ENCODE data around the gene NAP1L5.

Gene NAP1L5

GRCh38 chr4:88705805-88706492 lies 8.3 kb upstream of the NAP1L5 start:
- Mint-ChIP-seq H3K9me3 (no peaks in the 10 kb centered on the region), H3K36me3 (ENCODE audit: low read depth) (peaks cover 38% of the 10 kb centered on the region), H3K4me3 (no peak overlapping the region), H3K27ac (peak overlapping the region; percentile 17), H3K4me1 (peaks cover 5% of the 10 kb centered on the region), H3K27me3 (no peaks in the 10 kb centered on the region)
- no peak for ATAC-seq
- no peak for DNase-seq

GRCh38 chr4:88705223-88705622 lies 7.6 kb upstream of the NAP1L5 start:
- peaks cover 31% of the 10 kb centered on the region for H3K36me3 Mint-ChIP-seq (ENCODE audit: low read depth)
- ATAC-seq (no peak), DNase-seq (no peak)
- no peak overlapping the region for H3K4me3 Mint-ChIP-seq
- peaks cover 5% of the 10 kb centered on the region for H3K4me1 Mint-ChIP-seq
- H3K27me3 Mint-ChIP-seq = no peaks in the 10 kb centered on the region
- no peaks in the 10 kb centered on the region for H3K9me3 Mint-ChIP-seq
- H3K27ac Mint-ChIP-seq = no peak overlapping the region

GRCh38 chr4:88702782-88703181 lies 5.2 kb upstream of the NAP1L5 start:
- peaks cover 15% of the 10 kb centered on the region for H3K36me3 Mint-ChIP-seq (ENCODE audit: low read depth)
- ATAC-seq (no peak), DNase-seq (no peak)
- no peaks in the 10 kb centered on the region for H3K27me3 Mint-ChIP-seq
- H3K27ac Mint-ChIP-seq = no peak overlapping the region
- no peaks in the 10 kb centered on the region for H3K9me3 Mint-ChIP-seq
- H3K4me1 Mint-ChIP-seq = peaks cover 5% of the 10 kb centered on the region
- H3K4me3 Mint-ChIP-seq = no peak overlapping the region

GRCh38 chr4:88698519-88698918 lies 890 bp upstream of the NAP1L5 start:
- DNase-seq (no peak), ATAC-seq (no peak)
- H3K27ac Mint-ChIP-seq = no peak overlapping the region
- H3K4me1 Mint-ChIP-seq = peaks cover 9% of the 10 kb centered on the region
- no peaks in the 10 kb centered on the region for H3K27me3 Mint-ChIP-seq
- H3K4me3 Mint-ChIP-seq = no peak overlapping the region
- H3K9me3 Mint-ChIP-seq = no peaks in the 10 kb centered on the region
- peaks cover 2% of the 10 kb centered on the region for H3K36me3 Mint-ChIP-seq (ENCODE audit: low read depth)

GRCh38 chr4:88697141-88697540 lies 488 bp downstream of the NAP1L5 start:
- Mint-ChIP-seq H3K27me3 (no peaks in the 10 kb centered on the region), H3K9me3 (no peaks in the 10 kb centered on the region), H3K36me3 (ENCODE audit: low read depth) (peaks cover 2% of the 10 kb centered on the region), H3K27ac (peak overlapping the region; percentile 71), H3K4me1 (peaks cover 9% of the 10 kb centered on the region), H3K4me3 (peak overlapping the region; percentile 80)
- ATAC-seq (peak; percentile 29), DNase-seq (peak; percentile 17)

GRCh38 chr4:88696630-88697029 lies 999 bp downstream of the NAP1L5 start:
- ATAC-seq (no peak), DNase-seq (no peak)
- no peaks in the 10 kb centered on the region for H3K27me3 Mint-ChIP-seq
- H3K4me3 Mint-ChIP-seq = peak overlapping the region; percentile 80
- no peaks in the 10 kb centered on the region for H3K9me3 Mint-ChIP-seq
- no peak overlapping the region for H3K27ac Mint-ChIP-seq
- H3K4me1 Mint-ChIP-seq = peaks cover 9% of the 10 kb centered on the region
- H3K36me3 Mint-ChIP-seq (ENCODE audit: low read depth) = peaks cover 2% of the 10 kb centered on the region

GRCh38 chr4:88693792-88694191 lies 3.8 kb downstream of the NAP1L5 start:
- H3K27me3 Mint-ChIP-seq = no peaks in the 10 kb centered on the region
- no peak overlapping the region for H3K27ac Mint-ChIP-seq
- peaks cover 8% of the 10 kb centered on the region for H3K36me3 Mint-ChIP-seq (ENCODE audit: low read depth)
- no peak overlapping the region for H3K4me3 Mint-ChIP-seq
- DNase-seq (no peak), ATAC-seq (no peak)
- H3K9me3 Mint-ChIP-seq = no peaks in the 10 kb centered on the region
- H3K4me1 Mint-ChIP-seq = peaks cover 9% of the 10 kb centered on the region

- Mint-ChIP-seq H3K4me1 (no peaks in the 10 kb centered on the region), H3K27ac (no peak overlapping the region)
- DNase-seq = no peak
Observed at GRCh38 chr4:88690355-88690754, 7.3 kb downstream of the NAP1L5 start.

GRCh38 chr4:88681209-88681608 lies 16.4 kb downstream of the NAP1L5 start:
- Mint-ChIP-seq H3K27me3 (no peaks in the 10 kb centered on the region), H3K4me3 (no peak overlapping the region), H3K36me3 (ENCODE audit: low read depth) (peaks cover 58% of the 10 kb centered on the region), H3K9me3 (no peaks in the 10 kb centered on the region), H3K4me1 (no peaks in the 10 kb centered on the region), H3K27ac (no peak overlapping the region)
- ATAC-seq (no peak), DNase-seq (no peak)

More at GRCh38 chr4:88690355-88690754, 7.3 kb downstream of the NAP1L5 start:
- peaks cover 15% of the 10 kb centered on the region for H3K36me3 Mint-ChIP-seq (ENCODE audit: low read depth)
- no peak for ATAC-seq
- no peak overlapping the region for H3K4me3 Mint-ChIP-seq
- no peaks in the 10 kb centered on the region for H3K9me3 Mint-ChIP-seq
- no peaks in the 10 kb centered on the region for H3K27me3 Mint-ChIP-seq

- Mint-ChIP-seq H3K36me3 (ENCODE audit: low read depth) (peaks cover 31% of the 10 kb centered on the region), H3K27ac (no peak overlapping the region), H3K4me3 (no peak overlapping the region), H3K4me1 (no peaks in the 10 kb centered on the region), H3K9me3 (no peaks in the 10 kb centered on the region), H3K27me3 (no peaks in the 10 kb centered on the region)
- no peak for ATAC-seq
- no peak for DNase-seq
Observed at GRCh38 chr4:88675543-88675942, 22.1 kb downstream of the NAP1L5 start.

- H3K4me3 Mint-ChIP-seq = no peak overlapping the region
- no peak for ATAC-seq
- DNase-seq = no peak
- H3K9me3 Mint-ChIP-seq = no peaks in the 10 kb centered on the region
- no peaks in the 10 kb centered on the region for H3K4me1 Mint-ChIP-seq
- H3K27me3 Mint-ChIP-seq = no peaks in the 10 kb centered on the region
- H3K36me3 Mint-ChIP-seq (ENCODE audit: low read depth) = peaks cover 26% of the 10 kb centered on the region
- H3K27ac Mint-ChIP-seq = no peak overlapping the region
Observed at GRCh38 chr4:88674979-88675378, 22.6 kb downstream of the NAP1L5 start.

- Mint-ChIP-seq H3K27me3 (no peaks in the 10 kb centered on the region), H3K9me3 (no peaks in the 10 kb centered on the region), H3K27ac (no peak overlapping the region), H3K4me1 (no peaks in the 10 kb centered on the region), H3K4me3 (no peak overlapping the region), H3K36me3 (ENCODE audit: low read depth) (peaks cover 23% of the 10 kb centered on the region)
- no peak for DNase-seq
- ATAC-seq = peak; percentile 20
Observed at GRCh38 chr4:88674565-88674964, 23.1 kb downstream of the NAP1L5 start.

- Mint-ChIP-seq H3K27me3 (no peaks in the 10 kb centered on the region), H3K4me1 (no peaks in the 10 kb centered on the region), H3K27ac (no peak overlapping the region), H3K36me3 (ENCODE audit: low read depth) (peaks cover 22% of the 10 kb centered on the region), H3K4me3 (no peak overlapping the region), H3K9me3 (no peaks in the 10 kb centered on the region)
- no peak for DNase-seq
- no peak for ATAC-seq
Observed at GRCh38 chr4:88673886-88674285, 23.7 kb downstream of the NAP1L5 start.

- peak; percentile 23 for DNase-seq
- Mint-ChIP-seq H3K27ac (no peak overlapping the region), H3K27me3 (no peaks in the 10 kb centered on the region), H3K4me3 (no peak overlapping the region), H3K4me1 (no peaks in the 10 kb centered on the region), H3K9me3 (no peaks in the 10 kb centered on the region), H3K36me3 (ENCODE audit: low read depth) (peaks cover 23% of the 10 kb centered on the region)
- peak; percentile 52 for ATAC-seq
Observed at GRCh38 chr4:88672987-88673386, 24.6 kb downstream of the NAP1L5 start.

GRCh38 chr4:88661739-88662138 lies 35.9 kb downstream of the NAP1L5 start:
- ATAC-seq (no peak), DNase-seq (no peak)
- Mint-ChIP-seq H3K9me3 (no peaks in the 10 kb centered on the region), H3K4me3 (no peak overlapping the region), H3K36me3 (ENCODE audit: low read depth) (peaks cover 6% of the 10 kb centered on the region), H3K27me3 (no peaks in the 10 kb centered on the region), H3K4me1 (peaks cover 2% of the 10 kb centered on the region), H3K27ac (no peak overlapping the region)
